DOHH2 (cell line): ENCODE data around the gene CTTNBP2.

Experiments
- H3F3A ChIP-seq: fragments of 200-600 bp; sonication (generic), shearing (Covaris generic); 2 replicates; pipeline ENCODE4 v1.6.0; 2016; ENCODE audit warnings: antibody characterized with exemption, mild to moderate bottlenecking; ENCODE audit not compliant: control insufficient read depth, insufficient read depth
- H3K27ac ChIP-seq: fragments of 200-600 bp; sonication (generic); 2 replicates; pipeline ENCODE4 v1.5.1; 2014; ENCODE audit warnings: low read depth, mild to moderate bottlenecking, low read length, moderate library complexity
- H3K27me3 ChIP-seq: fragments of 200-600 bp; sonication (generic); 2 replicates; pipeline ENCODE4 v1.6.1; 2014; ENCODE audit warnings: mild to moderate bottlenecking, low read length, mixed read lengths; ENCODE audit not compliant: control insufficient read depth
- H3K36me3 ChIP-seq: fragments of 200-600 bp; sonication (generic); 2 replicates; pipeline ENCODE4 v1.6.1; 2014; ENCODE audit warnings: mild to moderate bottlenecking, low read length, moderate library complexity, mixed read lengths; ENCODE audit not compliant: control insufficient read depth
- H3K4me1 ChIP-seq: fragments of 200-600 bp; sonication (generic); 2 replicates; pipeline ENCODE4 v1.6.1; 2014; ENCODE audit warnings: mild to moderate bottlenecking, low read length, mixed read lengths; ENCODE audit not compliant: control insufficient read depth
- H3K4me2 ChIP-seq: fragments of 200-600 bp; sonication (generic); 2 replicates; pipeline ENCODE4 v1.6.0; 2014; ENCODE audit warnings: mild to moderate bottlenecking, low read length, moderate library complexity
- H3K4me3 ChIP-seq: fragments of 200-600 bp; sonication (generic); 2 replicates; pipeline ENCODE4 v1.5.1; 2014; ENCODE audit warnings: mild to moderate bottlenecking, low read length, mixed read lengths
- H3K79me2 ChIP-seq: fragments of 200-600 bp; sonication (generic); 2 replicates; pipeline ENCODE4 v1.6.1; 2014; ENCODE audit warnings: mild to moderate bottlenecking, low read length, mixed read lengths; ENCODE audit not compliant: control insufficient read depth
- H3K9me2 ChIP-seq: fragments of 200-600 bp; sonication (generic); replicated peaks from 2 replicates; pipeline ENCODE4 v1.6.1; 2014; ENCODE audit warnings: mild to moderate bottlenecking, low read length, mixed read lengths; ENCODE audit not compliant: control insufficient read depth
- H3K9me3 ChIP-seq: fragments of 200-600 bp; sonication (generic); 2 replicates; pipeline ENCODE4 v1.6.1; 2014; ENCODE audit warnings: antibody characterized with exemption, low read length, mixed read lengths; ENCODE audit not compliant: control insufficient read depth, insufficient read depth
- H4K20me1 ChIP-seq: fragments of 200-600 bp; sonication (generic); 2 replicates; pipeline ENCODE4 v1.6.0; 2014; ENCODE audit warnings: low read depth, mild to moderate bottlenecking, antibody characterized with exemption, low read length, moderate library complexity; ENCODE audit not compliant: control insufficient read depth, insufficient read depth
- CTCF ChIP-seq: fragments of 200-600 bp; sonication (generic); IDR thresholded peaks from one replicate; pipeline ENCODE4 v1.5.1; 2014; ENCODE audit warnings: antibody characterized with exemption, mild to moderate bottlenecking, low read depth, low read length; ENCODE audit not compliant: poor library complexity, severe bottlenecking
- EZH2phosphoT487 ChIP-seq: fragments of 200-600 bp; sonication (generic); IDR thresholded peaks from 2 replicates; pipeline ENCODE4 v1.6.1; 2017; ENCODE audit warnings: borderline replicate concordance, mild to moderate bottlenecking, antibody characterized with exemption, low read length, moderate library complexity, mixed read lengths

Gene CTTNBP2

GRCh38 chr7:117724898-117725297 is 148.3 kb downstream of the CTTNBP2 start:
- H3K36me3 ChIP-seq, result no peaks in the 10 kb centered on the region
- no peaks in the 10 kb centered on the region for H3K27me3 ChIP-seq
- H3K79me2 ChIP-seq, result no peaks in the 10 kb centered on the region
- no peaks in the 10 kb centered on the region for H3K9me2 ChIP-seq
- H3K4me1 ChIP-seq, result no peaks in the 10 kb centered on the region
- H3K4me2 ChIP-seq, result no peak overlapping the region
- no peak overlapping the region for H3K4me3 ChIP-seq
- H3F3A ChIP-seq, result no peaks in the 10 kb centered on the region
- TF ChIP-seq EZH2phosphoT487, result no peak
- no peaks in the 10 kb centered on the region for H3K9me3 ChIP-seq
- H4K20me1 ChIP-seq, result no peaks in the 10 kb centered on the region
- no peak overlapping the region for H3K27ac ChIP-seq

DNA sequence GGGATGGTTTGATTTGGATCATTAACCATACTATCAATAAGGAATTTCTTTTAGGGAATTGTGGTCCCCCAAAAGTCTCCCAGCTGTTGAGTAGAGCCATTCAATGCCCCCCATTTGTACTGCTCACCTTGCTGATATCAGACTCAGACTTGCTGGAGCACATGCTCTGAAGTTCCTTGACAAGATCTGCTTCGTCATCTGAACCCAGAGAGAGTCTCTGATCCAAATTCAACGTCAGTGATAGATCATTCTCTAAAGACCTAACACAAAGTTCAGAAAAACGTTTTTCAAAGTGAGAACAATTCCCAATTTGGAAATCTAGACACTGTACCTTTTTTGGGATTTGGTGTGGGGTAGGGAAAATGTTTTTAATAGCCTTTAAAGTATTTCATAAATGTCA is 153.9 kb downstream of the CTTNBP2 start:
- Histone ChIP-seq H3K36me3 (no peaks in the 10 kb centered on the region), H3K9me3 (no peaks in the 10 kb centered on the region), H3K4me3 (no peak overlapping the region), H3K9me2 (no peaks in the 10 kb centered on the region), H3K4me1 (no peaks in the 10 kb centered on the region), H3F3A (no peaks in the 10 kb centered on the region), H3K79me2 (no peaks in the 10 kb centered on the region), H3K4me2 (no peak overlapping the region), H4K20me1 (no peaks in the 10 kb centered on the region), H3K27me3 (no peaks in the 10 kb centered on the region), H3K27ac (no peak overlapping the region)
- TF ChIP-seq CTCF (no peak), EZH2phosphoT487 (no peak)

GRCh38 chr7:117718116-117718835 is 155.0 kb downstream of the CTTNBP2 start:
- Histone ChIP-seq H3K4me2 (no peak overlapping the region), H3K4me3 (no peak overlapping the region), H3K9me3 (no peaks in the 10 kb centered on the region), H4K20me1 (no peaks in the 10 kb centered on the region), H3K9me2 (no peaks in the 10 kb centered on the region), H3K79me2 (no peaks in the 10 kb centered on the region), H3K27ac (no peak overlapping the region), H3K4me1 (no peaks in the 10 kb centered on the region), H3F3A (no peaks in the 10 kb centered on the region), H3K27me3 (no peaks in the 10 kb centered on the region), H3K36me3 (no peaks in the 10 kb centered on the region)
- TF ChIP-seq EZH2phosphoT487, result no peak
- TF ChIP-seq CTCF, result no peak

DNA sequence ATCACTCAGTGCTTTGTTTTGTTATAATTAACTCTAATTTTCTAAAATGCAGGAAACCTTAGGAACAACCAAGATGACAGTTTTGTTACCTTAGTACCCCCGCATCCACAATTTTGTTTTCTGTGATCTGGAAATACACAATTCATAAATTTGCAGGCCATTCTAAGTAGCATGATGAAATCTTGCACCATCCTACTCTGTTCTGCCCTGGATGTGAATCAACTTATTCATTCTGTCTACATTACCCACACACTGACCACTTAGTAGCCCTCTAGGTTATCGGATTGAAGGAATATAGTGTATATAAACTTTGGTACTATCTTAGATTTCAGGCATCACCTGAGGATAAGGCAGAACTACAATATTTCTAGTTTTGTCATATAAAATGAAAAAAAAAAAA is 155.9 kb downstream of the CTTNBP2 start:
- no peaks in the 10 kb centered on the region for H3K9me3 ChIP-seq
- H3K27me3 ChIP-seq, result no peaks in the 10 kb centered on the region
- no peaks in the 10 kb centered on the region for H3F3A ChIP-seq
- no peak overlapping the region for H3K27ac ChIP-seq
- H3K4me1 ChIP-seq, result no peaks in the 10 kb centered on the region
- H3K4me2 ChIP-seq, result no peak overlapping the region
- no peaks in the 10 kb centered on the region for H3K36me3 ChIP-seq
- H3K9me2 ChIP-seq, result no peaks in the 10 kb centered on the region
- no peaks in the 10 kb centered on the region for H4K20me1 ChIP-seq
- TF ChIP-seq EZH2phosphoT487, result no peak
- TF ChIP-seq CTCF, result no peak
- no peak overlapping the region for H3K4me3 ChIP-seq
- no peaks in the 10 kb centered on the region for H3K79me2 ChIP-seq
